Measurements from ENCODE around the gene ALKAL2.

The ALKAL2 gene

GRCh38 chr2:246489-247144 is 41.3 kb downstream of the ALKAL2 start:
- peak; percentile 25 to 38 for DNase-seq (ENCODE audit: low read depth in 2 of 2)

DNA sequence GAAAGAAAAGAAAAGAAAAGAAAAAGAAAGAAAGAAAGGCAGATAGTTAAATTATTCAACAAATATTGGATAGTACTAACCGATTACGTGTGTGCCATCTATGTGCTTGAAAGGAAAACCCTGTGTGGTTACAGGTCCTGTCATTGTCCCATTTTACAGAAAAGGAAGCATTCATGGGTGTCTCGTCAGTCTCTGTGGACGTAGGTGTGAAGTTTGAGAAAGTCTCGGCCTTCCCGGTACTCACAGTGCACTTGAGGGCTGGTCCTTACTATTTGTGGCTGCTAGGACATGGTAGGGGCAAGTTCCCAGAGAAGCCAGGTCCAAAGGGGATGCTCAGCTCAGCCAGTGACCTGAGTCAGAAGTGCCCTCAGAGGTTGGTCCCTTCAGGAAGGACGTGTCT is 43.3 kb downstream of the ALKAL2 start:
- DNase-seq (ENCODE audit: low read depth in 2 of 2) = no peak

DNA sequence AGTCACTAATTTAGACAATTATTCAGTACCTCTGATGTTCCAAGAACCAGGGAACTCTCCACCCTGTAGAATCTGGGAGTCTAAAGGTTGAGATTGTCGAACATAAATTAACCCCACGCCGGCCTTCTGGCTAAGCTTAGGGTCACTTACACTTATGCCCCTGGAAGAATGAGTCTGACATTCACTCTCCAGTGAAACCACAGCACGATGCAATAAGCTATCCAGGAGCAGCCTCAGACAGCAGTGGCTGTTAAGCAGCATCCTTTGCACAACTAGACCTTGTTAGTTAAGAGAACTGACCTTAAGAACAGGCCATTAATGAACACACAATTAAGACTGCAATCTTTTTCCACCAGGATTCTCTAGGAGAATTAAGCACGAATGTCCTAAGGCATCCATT is 49.0 kb downstream of the ALKAL2 start:
- DNase-seq (ENCODE audit: low read depth in 2 of 2) = no peak

- DNase-seq (ENCODE audit: low read depth in 2 of 2) = no peak
Measured at GRCh38 chr2:238431-238830, 49.5 kb downstream of the ALKAL2 start.

DNA sequence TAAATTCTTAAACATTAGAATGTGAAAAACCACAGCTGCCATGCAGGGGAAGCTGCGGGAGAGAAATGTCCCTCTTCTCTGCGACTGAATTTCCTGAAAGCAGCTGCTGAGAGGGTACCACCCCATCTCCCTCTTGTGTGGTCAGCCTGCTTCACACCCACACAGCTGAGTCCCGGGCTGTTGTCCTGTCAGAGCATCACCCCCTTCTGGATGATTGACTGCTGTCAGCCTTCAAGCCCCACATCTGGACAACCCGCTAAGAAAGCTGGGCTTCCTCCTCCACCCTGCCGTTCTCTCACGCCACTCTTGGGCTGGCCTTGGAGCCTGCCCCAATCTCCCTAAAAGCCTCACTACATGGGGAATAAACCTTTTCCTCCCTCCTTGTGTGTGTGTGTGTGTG is 50.0 kb downstream of the ALKAL2 start:
- DNase-seq (ENCODE audit: low read depth in 2 of 2) = no peak

GRCh38 chr2:236993-237539 is 50.8 kb downstream of the ALKAL2 start:
- DNase-seq (ENCODE audit: low read depth in 2 of 2) = no peak

- DNase-seq (ENCODE audit: low read depth in 2 of 2) = no peak
Measured at GRCh38 chr2:234421-234820, 53.5 kb downstream of the ALKAL2 start.

DNA sequence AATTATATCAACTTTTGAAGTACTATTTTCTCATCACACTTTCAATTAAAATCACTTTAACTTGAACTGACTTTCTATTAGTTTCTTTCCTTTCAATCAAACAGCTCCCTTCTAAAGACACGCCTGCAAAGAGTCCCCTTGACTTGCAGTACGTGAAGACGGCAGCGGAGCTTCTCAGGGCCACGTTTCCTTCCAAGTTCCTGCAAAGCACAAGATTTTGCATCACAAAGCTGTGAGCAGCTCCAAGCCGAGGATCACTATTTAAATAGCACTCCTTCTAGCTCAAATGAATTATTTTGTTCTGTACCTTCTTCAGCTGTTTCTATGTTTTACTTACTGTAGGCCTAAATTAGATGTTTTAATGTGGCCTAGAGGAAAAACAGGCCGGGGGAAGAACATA is 54.9 kb downstream of the ALKAL2 start:
- DNase-seq (ENCODE audit: low read depth in 2 of 2) = no peak

- DNase-seq (ENCODE audit: low read depth in 2 of 2) = no peak
Measured at GRCh38 chr2:231521-232185, 56.2 kb downstream of the ALKAL2 start.
